Tibial nerve (tissue), 4 donors: ENCODE data around the gene LIN37. TPM values are rescaled to one million over a fixed set of nuclear protein-coding genes. Genes with fewer than 3 reads are reported as not detected.
"Not testable (repeated sequence)": the region's sequence is repeated elsewhere in the genome, so short reads cannot be mapped to it uniquely, and the experiment has no call there.

Source experiments
- DNase-seq, 2 donors: peaks; one replicate each; pipeline ENCODE4 v3.0.0-alpha.2; 2019; ENCODE audit warnings: low spot score in 2 of 2
- H3K27ac ChIP-seq, 4 donors: fragments of 200-600 bp; sonication (generic) in 3 of 4; one replicate each; pipeline ENCODE4 v1.5.1; 2017 to 2019; ENCODE audit warnings: mild to moderate bottlenecking in 1 of 4
- H3K27me3 ChIP-seq, 2 donors: fragments of 200-600 bp; sonication (generic) in 1 of 2; one replicate each; pipeline versions ENCODE4 v1.5.1 to v1.6.0; 2017 to 2019
- H3K36me3 ChIP-seq, 3 donors: fragments of 200-600 bp; sonication (generic); one replicate each; pipeline ENCODE4 v1.5.1; 2018 to 2019
- H3K4me1 ChIP-seq, 4 donors: fragments of 200-600 bp; sonication (generic) in 3 of 4; one replicate each; pipeline ENCODE4 v1.5.1; 2017 to 2019
- H3K4me3 ChIP-seq, 4 donors: fragments of 200-600 bp; sonication (generic) in 3 of 4; one replicate each; pipeline ENCODE4 v1.5.1; 2017 to 2019; ENCODE audit warnings: mild to moderate bottlenecking in 1 of 4, moderate library complexity in 1 of 4
- H3K9me3 ChIP-seq, 4 donors: fragments of 200-600 bp; sonication (generic) in 3 of 4; one replicate each; pipeline ENCODE4 v1.5.1; 2017 to 2019
- EP300 ChIP-seq, 2 donors: sonication (generic); formaldehyde crosslinking; IDR thresholded peaks; one replicate each; pipeline ENCODE4 v1.6.1; 2017; ENCODE audit warnings: antibody characterized with exemption in 2 of 2, mild to moderate bottlenecking in 1 of 2
- POLR2A ChIP-seq, 2 donors: fragments of 450-650 bp; IDR thresholded peaks; one replicate each; pipeline ENCODE4 v1.6.1; 2017; ENCODE audit warnings: antibody characterized with exemption in 2 of 2, mild to moderate bottlenecking in 2 of 2, moderate library complexity in 2 of 2
- WGBS, 2 donors: methylation state at CpG; one replicate each; pipeline ENCODE4 v1.1.5; 2018; 5-methylcytosine and 5-hydroxymethylcytosine counted together
- total RNA-seq, 4 donors: library from RNA; depleted of rRNA; stranded (reverse); fragments of >200 nt; gene quantifications; one replicate each; pipeline ENCODE4 v1.1.0, GENCODE V29; 2016
- TF ChIP-seq, protein P1 (sequence below), 5 experiments: fragments of 200-600 bp in 3 of 5; fragments of 450-650 bp in 2 of 5; sonication (generic) in 3 of 5; IDR thresholded peaks; one replicate each; pipeline ENCODE4 v1.5.1; 2016 to 2019; ENCODE audit warnings: antibody characterized with exemption in 5 of 5, mild to moderate bottlenecking in 3 of 5, moderate library complexity in 2 of 5

Gene LIN37
- total RNA-seq, 4 donors from 2014 or later, result 18.1 to 32.7 (median 20.6) TPM

DNA sequence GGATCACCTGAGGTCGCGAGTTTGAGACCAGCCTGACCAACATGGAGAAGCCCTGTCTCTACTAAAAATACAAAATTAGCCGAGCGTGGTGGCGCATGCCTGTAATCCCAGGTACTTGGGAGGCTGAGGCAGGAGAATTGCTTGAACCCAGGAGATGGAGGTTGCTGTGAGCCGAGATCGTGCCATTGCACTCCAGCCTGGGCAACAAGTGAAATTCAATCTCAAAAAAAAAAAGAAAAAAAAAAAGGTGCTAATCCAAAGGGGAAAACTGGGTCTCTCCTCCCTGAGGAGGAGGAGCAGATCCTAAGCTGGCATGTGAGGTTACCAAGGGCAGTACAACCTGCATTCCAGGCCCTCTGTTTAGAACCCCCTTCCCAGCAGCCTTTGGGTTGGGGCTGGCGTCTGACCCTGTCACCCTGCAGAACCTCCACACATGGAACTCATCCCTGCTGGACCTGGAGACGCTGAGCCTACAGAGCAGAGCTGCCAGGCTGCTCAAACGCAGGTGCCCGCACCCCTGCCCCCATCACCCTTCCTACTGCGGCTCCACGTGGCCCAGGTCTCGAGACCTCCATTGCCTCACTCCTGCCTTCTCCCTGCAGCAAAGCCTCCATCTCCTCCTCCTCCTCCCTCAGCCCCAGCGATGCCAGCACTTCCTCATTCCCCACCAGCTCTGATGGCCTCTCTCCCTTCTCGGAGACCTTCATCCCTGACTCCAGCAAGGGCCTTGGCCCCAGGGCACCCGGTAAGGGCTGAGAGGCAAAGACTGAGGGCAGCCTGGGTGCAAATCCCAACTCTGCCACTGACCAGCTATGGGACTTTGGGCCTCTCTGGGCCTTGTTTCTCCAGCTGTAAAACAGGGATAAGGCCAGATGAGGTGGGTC is 16.3 kb downstream of the LIN37 start:
- TF ChIP-seq EP300 (IDR thresholded peaks at IDR 0.05) (no peak), POLR2A (IDR thresholded peaks at IDR 0.05) (no peak)
- TF ChIP-seq, protein P1, sequence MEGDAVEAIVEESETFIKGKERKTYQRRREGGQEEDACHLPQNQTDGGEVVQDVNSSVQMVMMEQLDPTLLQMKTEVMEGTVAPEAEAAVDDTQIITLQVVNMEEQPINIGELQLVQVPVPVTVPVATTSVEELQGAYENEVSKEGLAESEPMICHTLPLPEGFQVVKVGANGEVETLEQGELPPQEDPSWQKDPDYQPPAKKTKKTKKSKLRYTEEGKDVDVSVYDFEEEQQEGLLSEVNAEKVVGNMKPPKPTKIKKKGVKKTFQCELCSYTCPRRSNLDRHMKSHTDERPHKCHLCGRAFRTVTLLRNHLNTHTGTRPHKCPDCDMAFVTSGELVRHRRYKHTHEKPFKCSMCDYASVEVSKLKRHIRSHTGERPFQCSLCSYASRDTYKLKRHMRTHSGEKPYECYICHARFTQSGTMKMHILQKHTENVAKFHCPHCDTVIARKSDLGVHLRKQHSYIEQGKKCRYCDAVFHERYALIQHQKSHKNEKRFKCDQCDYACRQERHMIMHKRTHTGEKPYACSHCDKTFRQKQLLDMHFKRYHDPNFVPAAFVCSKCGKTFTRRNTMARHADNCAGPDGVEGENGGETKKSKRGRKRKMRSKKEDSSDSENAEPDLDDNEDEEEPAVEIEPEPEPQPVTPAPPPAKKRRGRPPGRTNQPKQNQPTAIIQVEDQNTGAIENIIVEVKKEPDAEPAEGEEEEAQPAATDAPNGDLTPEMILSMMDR (IDR thresholded peaks at IDR 0.05), result no peak
- Histone ChIP-seq H3K4me1 (peaks cover 0 to 7% (median 0%) of the 10 kb centered on the region in 4 donors), H3K9me3 (no peaks in the 10 kb centered on the region), H3K27me3 (no peaks in the 10 kb centered on the region), H3K27ac (no peak overlapping the region), H3K4me3 (no peak overlapping the region), H3K36me3 (peaks cover 0 to 99% (median 0%) of the 10 kb centered on the region in 3 donors)
- no peak for DNase-seq
- 91 to 93% methylated on average over 17 of the region's 17 CpGs for WGBS, 2 donors

DNA sequence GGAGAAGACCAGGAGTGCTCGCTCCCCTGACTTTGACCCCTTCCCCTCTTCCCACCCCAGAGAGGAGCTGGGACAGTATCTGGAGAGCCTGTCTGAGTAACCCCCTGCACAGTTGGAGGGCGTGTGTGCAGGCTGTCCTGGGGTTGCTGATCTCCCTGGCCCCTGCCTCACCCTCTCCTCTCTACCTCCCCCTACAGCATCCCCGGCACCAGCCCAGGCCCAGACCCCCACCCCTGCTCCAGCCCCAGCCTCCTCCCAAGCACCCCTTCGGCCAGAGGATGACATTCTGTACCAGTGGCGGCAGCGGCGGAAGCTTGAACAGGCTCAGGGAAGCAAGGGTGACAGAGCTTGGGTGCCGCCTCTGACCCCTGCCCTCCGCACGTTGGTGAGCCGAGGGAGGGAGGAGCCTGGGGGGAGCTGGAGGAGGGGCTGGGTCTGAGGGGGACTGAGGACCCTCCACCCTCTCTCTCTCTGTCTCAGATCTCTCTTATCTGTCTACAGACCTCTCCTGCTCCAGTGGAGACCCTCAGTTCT is 18.3 kb downstream of the LIN37 start:
- 73 to 79% methylated on average over 5 to 11 of the region's 11 CpGs for WGBS, 2 donors
- Histone ChIP-seq H3K27ac (no peak overlapping the region), H3K36me3 (peaks cover 0 to 82% (median 0%) of the 10 kb centered on the region in 3 donors), H3K4me1 (no peaks in the 10 kb centered on the region), H3K4me3 (no peak overlapping the region), H3K9me3 (no peaks in the 10 kb centered on the region), H3K27me3 (no peaks in the 10 kb centered on the region)
- TF ChIP-seq EP300 (IDR thresholded peaks at IDR 0.05) (no peak), POLR2A (IDR thresholded peaks at IDR 0.05) (no peak)
- TF ChIP-seq, protein P1 (IDR thresholded peaks at IDR 0.05), result no peak
- no peak for DNase-seq

DNA sequence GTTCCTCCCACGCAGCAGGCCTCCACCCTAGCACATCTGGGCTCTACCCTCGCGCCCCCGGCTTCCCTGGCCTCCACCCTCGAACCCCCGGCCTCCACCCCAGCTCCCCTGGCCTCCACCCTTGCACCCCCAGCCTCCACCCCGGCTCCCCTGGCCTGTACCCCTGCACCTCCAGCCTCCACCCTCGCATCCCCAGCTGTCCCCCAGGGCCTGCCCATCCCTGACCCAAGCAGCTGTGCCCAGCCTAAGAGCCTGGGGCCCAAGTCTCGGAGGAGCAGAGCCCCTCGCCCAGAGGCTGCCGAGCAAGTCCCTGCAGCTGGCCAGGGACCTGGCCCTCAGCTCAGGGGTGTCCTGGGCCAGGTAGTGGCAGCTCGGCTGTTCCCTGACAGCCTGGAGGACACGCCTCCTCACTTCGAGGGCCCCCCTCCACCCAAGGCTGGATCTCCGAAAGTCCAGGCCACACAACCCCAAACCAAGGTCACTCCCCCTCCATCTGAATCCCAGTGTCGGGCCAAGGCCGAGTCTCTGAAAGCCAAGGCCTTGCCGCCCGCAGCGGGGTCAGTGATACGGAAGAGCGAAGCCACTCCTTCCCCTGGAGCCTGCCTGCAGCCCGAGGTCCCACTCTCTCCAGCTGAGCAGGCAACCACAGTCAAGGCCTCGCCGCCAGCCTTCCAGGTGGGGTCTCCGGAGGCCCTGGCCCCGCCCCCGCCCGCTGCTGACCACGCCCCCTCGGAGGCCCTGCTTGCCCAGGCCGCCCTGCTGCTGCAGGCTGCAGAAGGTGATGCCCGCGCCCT is 19.1 kb downstream of the LIN37 start:
- no peaks in the 10 kb centered on the region for H3K27me3 ChIP-seq
- no peak overlapping the region for H3K27ac ChIP-seq
- H3K9me3 ChIP-seq, result no peaks in the 10 kb centered on the region
- H3K4me1 ChIP-seq, result no peaks in the 10 kb centered on the region
- TF ChIP-seq POLR2A (IDR thresholded peaks at IDR 0.05) (no peak), EP300 (IDR thresholded peaks at IDR 0.05) (no peak)
- TF ChIP-seq, protein P1 (IDR thresholded peaks at IDR 0.05), result no peak
- H3K4me3 ChIP-seq, result no peak overlapping the region
- peaks cover 0 to 73% (median 0%) of the 10 kb centered on the region in 3 donors for H3K36me3 ChIP-seq
- no peak for DNase-seq
- WGBS, 2 donors, result 75 to 80% methylated on average over 21 to 23 of the region's 34 CpGs

DNA sequence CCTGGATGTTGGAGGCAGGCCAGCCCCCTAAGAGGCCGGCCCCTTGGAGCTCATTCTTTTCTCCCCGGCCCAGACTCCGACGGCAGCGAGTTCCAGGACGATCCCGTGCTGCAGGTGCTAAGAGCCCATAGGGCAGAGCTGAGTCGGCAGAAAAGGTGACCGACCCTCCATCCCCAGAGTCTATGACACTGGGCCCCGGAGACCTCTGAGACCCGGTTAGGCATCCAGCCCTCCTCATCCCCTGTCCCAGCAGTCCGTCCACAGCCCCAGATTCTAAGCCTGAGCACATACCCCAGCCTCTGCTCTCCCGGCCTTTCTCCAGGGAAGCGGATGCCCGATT is 19.7 kb downstream of the LIN37 start:
- WGBS, 2 donors, result 64 to 71% methylated on average over 14 to 15 of the region's 15 CpGs
- no peaks in the 10 kb centered on the region for H3K9me3 ChIP-seq
- H3K36me3 ChIP-seq, result peaks cover 0 to 68% (median 0%) of the 10 kb centered on the region in 3 donors
- TF ChIP-seq EP300 (IDR thresholded peaks at IDR 0.05) (no peak), POLR2A (IDR thresholded peaks at IDR 0.05) (no peak)
- TF ChIP-seq, protein P1 (IDR thresholded peaks at IDR 0.05), result no peak
- DNase-seq, result no peak
- H3K4me3 ChIP-seq, result no peak overlapping the region
- H3K27ac ChIP-seq, result no peak overlapping the region
- H3K27me3 ChIP-seq, result no peaks in the 10 kb centered on the region
- H3K4me1 ChIP-seq, result no peaks in the 10 kb centered on the region

DNA sequence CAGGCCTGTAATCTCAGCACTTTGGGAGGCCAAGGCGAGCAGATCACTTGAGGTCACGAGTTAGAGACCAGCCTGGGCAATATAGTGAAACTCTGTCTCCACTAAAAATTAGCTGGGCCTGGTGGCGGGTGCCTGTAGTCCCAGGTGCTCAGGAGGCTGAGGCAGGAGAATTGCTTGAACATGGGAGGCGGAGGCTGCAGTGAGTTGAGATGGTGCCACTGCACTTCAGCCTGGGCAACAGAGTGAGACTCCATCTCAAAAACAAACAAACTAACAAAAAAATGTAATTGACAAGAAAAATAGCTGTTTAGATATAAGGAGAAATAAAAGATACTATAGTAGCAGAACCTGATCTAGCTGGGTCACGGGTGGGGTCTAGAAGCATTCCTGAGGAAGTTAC is 24.0 kb downstream of the LIN37 start:
- peaks cover 0 to 26% (median 19%) of the 10 kb centered on the region in 4 donors for H3K4me1 ChIP-seq
- WGBS, 2 donors, result 92 to 95% methylated on average over 5 of the region's 5 CpGs
- H3K36me3 ChIP-seq, result peaks cover 0 to 25% (median 0%) of the 10 kb centered on the region in 3 donors
- H3K9me3 ChIP-seq, DNase-seq, H3K4me3 ChIP-seq, H3K27me3 ChIP-seq, H3K27ac ChIP-seq: not testable (repeated sequence)
